GM19193 (cell line): Measurements from ENCODE around the gene FHOD1.
A peak's percentile ranks its signal among the peaks of the same experiment; 100 is the strongest.

Experiments
- POLR2A ChIP-seq: IDR thresholded peaks from 4 replicates; pipeline ENCODE4 v1.6.1; 2011; ENCODE audit not compliant: insufficient read depth, insufficient read length; ENCODE audit errors: extremely low read depth

FHOD1 gene

DNA sequence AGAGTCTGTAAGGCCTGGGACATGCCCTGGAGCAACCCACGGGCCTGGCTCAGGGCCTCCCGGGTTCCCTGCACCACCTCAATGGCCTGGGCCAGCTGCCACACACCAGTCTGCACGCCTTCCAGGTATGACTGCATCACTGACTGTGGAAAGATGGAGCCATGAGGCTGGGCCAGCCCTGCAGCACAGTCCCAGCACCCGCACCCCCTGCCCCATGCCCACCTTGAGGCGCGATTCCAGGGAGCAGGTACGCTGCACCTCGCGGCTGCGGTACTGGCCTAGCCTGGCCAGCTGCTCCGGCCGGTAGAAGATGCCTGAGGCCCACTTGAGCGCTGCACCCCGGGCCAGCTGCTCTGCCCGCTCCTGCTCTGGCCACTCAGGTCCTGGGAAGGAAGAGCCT is 58.5 kb downstream of the FHOD1 start:
- no peak for TF ChIP-seq POLR2A

DNA sequence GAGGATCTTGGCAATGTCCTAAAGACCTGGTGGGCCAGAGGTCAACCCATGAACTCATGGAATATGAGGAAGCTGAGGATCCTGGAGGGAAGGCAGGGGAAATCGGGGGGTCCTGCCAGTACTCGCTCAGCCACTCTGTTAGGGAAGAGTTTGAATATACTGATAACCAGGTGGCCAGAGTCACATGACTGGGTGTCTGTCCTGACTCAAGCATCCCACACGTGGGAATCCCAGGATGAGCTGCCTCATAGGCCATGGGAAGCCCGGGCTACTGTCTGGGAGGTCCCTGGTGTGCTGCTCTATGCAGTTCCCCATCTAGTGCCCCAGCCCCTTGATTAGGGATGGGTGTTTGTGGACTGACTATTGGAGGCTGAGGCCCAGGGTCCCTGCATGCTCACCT is 59.0 kb downstream of the FHOD1 start:
- no peak for TF ChIP-seq POLR2A

DNA sequence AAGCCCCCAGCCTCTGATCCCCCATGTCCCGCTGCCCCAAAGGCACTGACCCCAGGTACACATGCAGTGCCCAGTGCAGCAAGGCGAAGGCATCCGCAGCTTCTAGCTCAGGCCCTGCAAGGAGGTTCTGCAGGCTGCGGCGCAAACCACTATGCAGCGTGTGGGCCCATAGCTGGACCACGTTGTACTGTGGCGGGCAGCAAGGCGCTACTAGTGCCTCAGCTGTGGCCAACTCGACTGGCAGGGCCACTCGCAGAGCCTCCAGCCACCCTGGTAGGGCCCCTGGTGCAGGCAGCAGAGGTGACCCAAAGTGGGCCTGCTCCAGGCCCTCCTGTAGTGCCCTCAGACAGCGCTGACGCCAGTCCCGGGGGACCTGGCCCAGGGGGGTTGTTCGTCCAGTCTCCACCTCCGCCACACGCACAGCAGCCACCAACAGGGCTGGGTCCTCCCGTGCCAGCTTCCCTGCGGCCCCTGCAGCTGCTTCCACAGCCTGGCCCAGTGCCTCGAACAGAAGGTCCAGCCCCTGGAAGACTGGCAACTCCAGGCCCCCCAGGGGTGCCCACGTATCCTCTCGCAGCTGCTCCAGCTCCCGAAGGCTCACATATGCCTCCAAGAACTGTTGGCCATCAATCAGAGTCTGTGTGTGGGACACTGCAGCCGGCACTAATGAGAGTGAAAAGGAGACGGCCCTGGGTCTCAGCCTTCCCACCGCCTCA is 59.9 kb downstream of the FHOD1 start:
- TF ChIP-seq POLR2A = no peak

DNA sequence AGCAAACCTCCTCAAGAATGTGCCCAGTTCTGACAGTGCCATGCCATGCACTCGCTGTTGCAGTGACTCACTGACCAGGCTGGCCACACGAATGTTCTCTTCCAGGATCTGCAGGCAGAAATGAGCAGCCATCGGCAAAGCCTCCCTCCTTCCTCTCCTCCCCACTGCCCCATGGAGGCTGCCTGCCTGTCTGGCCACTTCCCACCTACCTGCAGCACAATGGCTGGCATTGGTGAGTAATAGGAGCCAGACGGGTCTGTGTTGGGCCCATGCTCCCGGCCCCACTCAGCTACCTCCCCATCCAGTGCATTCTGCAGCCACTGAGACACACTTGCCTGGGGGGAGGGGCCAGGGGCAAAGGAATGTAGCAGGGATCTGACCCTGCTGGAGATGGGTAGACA is 60.7 kb downstream of the FHOD1 start:
- TF ChIP-seq POLR2A = no peak

DNA sequence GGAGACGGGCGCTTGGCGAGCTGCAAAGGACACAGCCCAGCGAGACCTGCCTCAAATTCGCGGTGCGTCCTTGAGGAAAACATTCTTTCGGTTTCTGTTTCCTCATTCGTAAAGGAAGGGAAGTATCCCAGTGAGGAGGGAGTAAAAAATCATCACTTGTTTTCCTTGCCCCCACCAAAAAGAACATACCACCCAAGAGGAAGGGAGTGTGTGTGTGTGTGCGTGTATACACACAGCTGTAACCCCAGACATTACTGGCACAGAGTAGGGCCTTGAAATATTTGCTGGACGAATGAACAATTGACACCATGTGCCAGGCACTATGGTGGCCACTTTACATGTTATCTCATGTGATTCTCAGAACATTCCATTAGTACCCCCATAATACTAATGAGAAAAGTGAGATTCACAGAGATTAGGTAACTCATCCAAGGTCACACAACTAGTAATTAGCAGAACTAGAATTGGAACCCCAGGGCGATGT is 61.6 kb downstream of the FHOD1 start:
- no peak for TF ChIP-seq POLR2A

DNA sequence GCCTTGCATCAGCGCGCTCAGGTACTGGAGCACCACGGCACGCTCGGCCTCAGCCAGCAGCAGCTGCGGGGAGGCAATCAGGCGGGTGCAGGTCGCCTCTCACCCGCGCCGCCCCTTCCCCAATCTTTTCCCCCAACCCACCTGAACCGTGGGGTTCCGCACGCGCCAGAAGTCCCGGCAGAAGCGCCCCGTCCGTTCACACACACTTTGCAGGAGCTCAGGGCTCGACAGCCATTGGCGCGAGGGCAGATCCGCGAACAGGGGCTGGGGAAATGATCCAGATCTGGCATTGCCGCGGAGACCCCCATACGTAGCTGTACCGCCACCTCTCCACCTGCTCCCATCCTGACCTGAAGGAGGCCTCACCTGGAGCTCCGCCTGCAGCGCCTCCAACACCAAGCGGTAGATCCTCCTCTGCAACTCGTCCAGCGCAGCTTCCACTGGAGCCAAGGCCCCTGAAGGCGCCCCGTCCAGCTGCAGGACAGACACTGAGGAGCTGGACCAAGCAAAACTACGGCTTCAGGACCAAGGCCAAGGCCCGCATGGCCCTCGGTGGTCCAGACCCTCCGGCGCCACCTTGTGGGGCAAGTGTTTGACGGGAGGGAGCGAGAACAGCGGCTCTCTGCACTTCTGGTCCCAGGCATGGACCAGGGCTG is 62.2 kb downstream of the FHOD1 start:
- no peak for TF ChIP-seq POLR2A

DNA sequence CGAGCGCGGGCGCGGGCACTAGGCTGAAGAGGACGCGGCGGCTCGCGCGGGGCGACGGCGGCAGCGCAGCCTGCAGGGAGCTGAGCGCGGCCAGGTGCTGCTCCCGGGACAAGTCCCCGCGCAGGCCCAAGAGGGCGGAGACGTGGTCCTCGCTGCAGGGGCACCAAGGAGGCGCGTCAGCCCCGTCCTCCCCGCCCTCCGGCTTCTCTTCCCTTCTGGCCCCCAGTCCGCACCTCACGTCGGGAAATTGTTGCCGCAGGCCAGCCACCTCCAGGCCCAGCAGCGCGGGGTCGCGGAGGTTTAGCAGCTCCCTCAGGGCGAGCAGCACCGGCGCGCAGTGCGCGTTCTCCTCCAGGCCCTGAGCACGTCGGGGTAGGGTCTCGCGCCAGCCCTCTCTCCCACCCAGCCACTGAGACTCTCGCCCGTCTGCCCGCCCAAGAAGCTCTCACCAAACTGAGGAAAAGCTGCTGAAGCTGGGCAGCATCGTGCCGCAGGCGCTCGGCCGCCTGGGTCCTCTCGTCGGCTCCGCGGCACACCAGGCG is 62.8 kb downstream of the FHOD1 start:
- no peak for TF ChIP-seq POLR2A

DNA sequence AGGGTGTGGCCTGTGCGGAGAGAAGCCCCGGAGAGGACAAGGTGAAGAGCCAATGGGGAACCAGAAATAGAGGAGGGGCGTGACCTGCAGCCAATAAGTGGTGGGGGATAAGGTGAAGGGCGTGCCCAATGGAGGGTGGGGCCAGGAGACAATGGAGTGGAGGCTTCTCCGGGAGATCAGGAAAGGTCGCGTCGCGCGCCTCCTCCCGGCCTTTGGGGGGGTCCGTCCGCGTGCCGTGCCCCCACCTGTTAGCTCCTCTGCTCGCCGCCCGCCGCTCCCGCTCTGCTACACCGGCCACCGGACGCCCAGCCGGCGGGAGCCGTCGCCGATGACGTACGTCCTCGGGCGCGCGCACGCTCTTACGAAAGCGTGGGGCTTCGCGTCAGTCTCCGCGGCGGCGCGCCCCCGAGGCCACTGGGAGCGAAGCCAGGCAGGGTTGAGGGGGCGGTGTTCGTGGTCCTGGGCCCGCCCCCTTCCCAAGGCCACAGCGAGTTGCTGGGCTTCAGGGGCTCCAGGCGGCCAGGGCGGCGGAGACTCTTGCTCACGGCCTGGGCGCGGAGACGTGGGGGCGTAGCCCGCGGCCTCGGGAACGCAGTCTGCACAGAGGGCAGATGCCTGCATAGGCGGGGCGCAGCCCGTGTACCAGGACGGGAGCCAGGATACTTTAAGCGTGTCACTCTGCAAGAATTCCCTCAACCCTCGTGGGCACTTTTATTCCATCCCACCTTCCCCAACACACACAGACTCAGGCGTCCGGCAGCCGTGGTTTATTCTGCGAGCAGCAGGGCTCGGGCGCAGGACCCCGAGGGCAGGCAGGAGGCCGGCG is 63.4 kb downstream of the FHOD1 start, which contains the start of gene MATCAP1:
TSS of gene MATCAP1 (minus strand) at position 337 of the 826 bp plus-strand sequence. CDS start 3,353 bp downstream, outside the sequence.
- peak; percentile 58 for TF ChIP-seq POLR2A

DNA sequence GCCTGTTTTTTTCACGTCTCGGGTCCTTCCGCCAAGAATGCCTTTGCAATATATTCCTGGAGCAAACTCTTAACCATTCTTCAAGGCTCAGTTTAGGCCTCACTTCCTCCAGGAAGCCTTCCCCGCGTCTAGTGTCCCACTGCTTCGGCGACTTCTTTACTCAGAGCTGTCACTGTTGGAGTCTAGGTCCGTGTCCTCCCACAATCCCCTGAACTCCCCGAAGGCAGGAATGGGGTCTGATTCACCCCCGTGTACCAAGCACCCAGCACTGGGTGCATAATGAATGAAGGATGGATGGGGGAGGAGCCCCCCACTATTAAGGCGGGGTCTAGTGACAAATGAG is 64.0 kb downstream of the FHOD1 start:
- peak; percentile 51 for TF ChIP-seq POLR2A

DNA sequence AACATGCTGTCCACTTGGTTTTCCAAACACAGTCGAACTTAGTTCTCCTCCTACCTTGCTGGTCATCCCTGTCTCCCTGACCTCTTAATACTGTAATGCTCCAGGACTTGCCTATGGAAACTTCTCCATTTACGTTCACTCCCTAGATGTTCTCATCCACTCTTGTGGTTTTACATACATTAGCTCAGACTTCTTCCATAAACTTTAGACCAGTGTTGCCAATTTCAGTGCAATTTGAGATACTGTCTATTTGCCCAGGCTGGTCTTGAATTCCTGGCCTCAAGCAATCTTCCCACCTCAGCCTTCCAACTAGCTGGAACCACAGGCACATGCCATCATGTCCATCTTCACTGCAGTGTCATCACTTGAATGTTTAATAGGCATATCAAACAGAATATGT is 65.0 kb downstream of the FHOD1 start:
- no peak for TF ChIP-seq POLR2A

DNA sequence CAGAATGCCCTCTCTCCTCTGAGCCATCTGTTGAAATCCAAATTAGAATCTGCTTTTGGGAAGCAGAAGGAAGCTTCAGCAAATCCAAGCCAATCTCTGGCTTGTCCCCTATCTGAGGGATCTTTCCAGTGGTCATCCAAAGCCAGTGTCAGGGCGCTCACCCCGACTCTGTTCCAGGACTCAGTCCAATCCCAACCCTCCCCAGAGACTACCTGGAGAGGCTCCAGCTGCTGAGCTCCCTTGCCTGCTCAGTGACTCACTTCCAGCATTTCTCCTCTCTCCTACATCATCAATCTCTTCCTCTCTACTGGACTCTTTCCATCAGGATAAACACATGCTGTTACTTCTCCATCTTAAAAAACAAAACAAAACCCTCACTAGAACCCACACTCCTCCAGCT is 65.9 kb downstream of the FHOD1 start:
- no peak for TF ChIP-seq POLR2A

DNA sequence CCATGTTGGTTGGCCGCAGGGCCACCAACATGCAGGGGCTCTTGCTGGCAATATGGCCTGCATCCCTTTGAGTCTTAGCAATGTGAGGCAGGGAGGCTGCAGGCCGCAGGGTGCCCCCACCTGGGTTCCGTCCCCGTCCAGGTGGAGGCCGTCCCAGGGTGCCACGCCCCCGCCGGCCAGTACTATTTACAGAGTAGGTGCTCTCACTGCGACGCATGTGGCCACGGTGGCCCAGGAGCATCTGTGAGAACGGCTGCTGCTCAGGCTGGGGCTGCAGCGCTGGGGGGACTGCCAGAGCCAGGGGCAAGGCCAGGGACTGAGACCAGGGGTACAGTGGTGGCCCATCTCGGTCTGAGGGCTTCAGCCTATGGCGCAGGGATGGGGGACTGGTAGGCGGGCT is 67.1 kb downstream of the FHOD1 start:
- TF ChIP-seq POLR2A = no peak

DNA sequence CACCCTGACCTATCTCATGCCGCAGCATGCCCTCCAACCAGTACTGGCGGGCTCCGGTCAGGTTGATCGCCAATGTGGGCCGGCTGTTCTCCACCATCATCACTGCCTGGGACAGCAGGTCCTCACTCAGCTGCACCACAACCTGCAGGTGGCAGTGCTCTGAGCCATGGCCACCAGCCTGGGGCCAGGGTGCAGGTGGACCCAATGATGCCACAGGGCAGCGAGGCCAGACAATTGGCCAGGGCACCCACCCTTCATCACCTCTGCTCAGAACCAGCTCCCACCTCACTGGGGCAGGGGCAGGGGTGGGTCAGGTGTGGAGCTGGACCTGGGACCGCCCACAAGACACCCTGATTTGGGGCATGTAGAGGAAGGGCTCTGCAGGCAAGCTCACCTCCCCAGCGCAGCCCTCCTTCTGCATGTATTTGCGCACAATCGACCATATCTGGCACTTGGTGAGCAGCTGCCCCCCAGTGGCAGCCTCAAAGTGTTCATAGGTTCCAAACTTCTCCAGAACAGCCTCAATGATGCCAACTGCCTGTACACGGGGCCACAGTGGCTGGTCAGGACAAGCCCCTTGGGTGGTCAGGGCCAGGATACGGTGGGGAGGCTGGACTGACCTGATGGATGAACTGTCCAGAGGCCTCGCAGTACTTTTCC is 67.7 kb downstream of the FHOD1 start:
- no peak for TF ChIP-seq POLR2A
